ENCODE data around the gene CLEC1A. TPM values are rescaled to one million over a fixed set of nuclear protein-coding genes. Genes with fewer than 3 reads are reported as not detected.

CLEC1A gene
- polyA plus RNA-seq, 1 of the 3 experiments (the other 2 are of a cell fraction): not detected

GRCh38 chr12:10121278-10121677 lies 22.5 kb upstream of the CLEC1A start (continued):
- TF ChIP-seq CTCF (IDR thresholded peaks at IDR 0.05): no peak
- no peak for TF ChIP-seq ZBTB33 (IDR thresholded peaks at IDR 0.05; ENCODE audit: borderline replicate concordance, low read depth)
- no peak for TF ChIP-seq RXRA (IDR thresholded peaks at IDR 0.05; ENCODE audit: borderline replicate concordance, low read depth)
- TF ChIP-seq ELF1 (IDR thresholded peaks at IDR 0.05): no peak
- TF ChIP-seq FOSL2 (IDR thresholded peaks at IDR 0.05; ENCODE audit: borderline replicate concordance, low read depth): no peak
- TF ChIP-seq IRF3 (IDR thresholded peaks at IDR 0.05; ENCODE audit: low read depth, low read length): no peak
- no peak for TF ChIP-seq FOXM1 (IDR thresholded peaks at IDR 0.05; ENCODE audit: low read depth)
- no peak for TF ChIP-seq MAX (IDR thresholded peaks at IDR 0.05; ENCODE audit: low read depth)
- TF ChIP-seq EZH2phosphoT487 (IDR thresholded peaks at IDR 0.05; ENCODE audit: borderline replicate concordance, low read depth): no peak
- no peak for TF ChIP-seq POLR2AphosphoS5 (IDR thresholded peaks at IDR 0.05; ENCODE audit: low read depth, low read length)

GRCh38 chr12:10119066-10119465 lies 20.3 kb upstream of the CLEC1A start:
- no peak overlapping the region for H3K4me3 ChIP-seq (ENCODE audit: low read depth in 2 of 2, low read length in 1 of 2)
- H3K36me3 ChIP-seq (replicated peaks in 1 of 2; ENCODE audit: control insufficient read depth in 1 of 2, insufficient read depth in 2 of 2, low read length in 1 of 2): no peaks in the 10 kb centered on the region
- no peaks in the 10 kb centered on the region for H3K9me3 ChIP-seq
- no peaks in the 10 kb centered on the region for H3K4me1 ChIP-seq (ENCODE audit: control insufficient read depth in 1 of 2, insufficient read depth in 2 of 2, low read depth in 1 of 2, low read length in 1 of 2)
- CTCF ChIA-PET: interaction anchor here (0.8 kb wide), 1 partner anchor 9 kb away, joined by 3 read pairs; no protein-coding TSS in a partner anchor
- no peaks in the 10 kb centered on the region for H3F3A ChIP-seq (replicated peaks; ENCODE audit: insufficient read depth)
- no peaks in the 10 kb centered on the region for H3K9me2 ChIP-seq
- no peak overlapping the region for H3K4me2 ChIP-seq
- POLR2A ChIA-PET: no interaction called here
- H4K20me1 ChIP-seq (ENCODE audit: insufficient read depth): no peaks in the 10 kb centered on the region
- H3K79me2 ChIP-seq (ENCODE audit: insufficient read depth): no peaks in the 10 kb centered on the region
- H2AFZ ChIP-seq (ENCODE audit: low read depth): no peak overlapping the region
- H3K27ac ChIP-seq (ENCODE audit: low read depth in 2 of 2, low read length in 1 of 2): no peak overlapping the region
- no peak overlapping the region for H3K9ac ChIP-seq
- H3K27me3 ChIP-seq (ENCODE audit: insufficient read depth): peaks cover 10% of the 10 kb centered on the region; the same call in 1 of the 2 replicates
- WGBS (ENCODE audit: low lambda C conversion rate): 5% methylated on average over 3 of the region's 3 CpGs
- no peak for DNase-seq
- no peak for TF ChIP-seq ELF1 (IDR thresholded peaks at IDR 0.05)
- TF ChIP-seq TAF1 (IDR thresholded peaks at IDR 0.05; ENCODE audit: borderline replicate concordance, low read depth, low read length): no peak
- no peak for TF ChIP-seq SIN3A (IDR thresholded peaks at IDR 0.05; ENCODE audit: borderline replicate concordance, low read depth, low read length)
- TF ChIP-seq USF2 (IDR thresholded peaks at IDR 0.05; ENCODE audit: borderline replicate concordance, low read depth, low read length): no peak
- no peak for TF ChIP-seq EP300 (IDR thresholded peaks at IDR 0.05; ENCODE audit: borderline replicate concordance in 1 of 2, low read depth in 1 of 2, low read length in 1 of 2)
- no peak for TF ChIP-seq POLR2AphosphoS5 (IDR thresholded peaks at IDR 0.05; ENCODE audit: low read depth, low read length)
- no peak for TF ChIP-seq GABPA (IDR thresholded peaks at IDR 0.05; ENCODE audit: low read depth)
- TF ChIP-seq CTCF (IDR thresholded peaks at IDR 0.05): no peak
- no peak for TF ChIP-seq RFX5 (IDR thresholded peaks at IDR 0.05; ENCODE audit: low read length)
- no peak for TF ChIP-seq NFIC (IDR thresholded peaks at IDR 0.05; ENCODE audit: borderline replicate concordance)
- TF ChIP-seq CHD2 (IDR thresholded peaks at IDR 0.05; ENCODE audit: low read length, partially characterized antibody): no peak
- TF ChIP-seq RXRA (IDR thresholded peaks at IDR 0.05; ENCODE audit: borderline replicate concordance, low read depth): no peak
- TF ChIP-seq YY1 (IDR thresholded peaks at IDR 0.05; ENCODE audit: low read depth): no peak
- no peak for TF ChIP-seq IRF3 (IDR thresholded peaks at IDR 0.05; ENCODE audit: low read depth, low read length)
- TF ChIP-seq SMC3 (IDR thresholded peaks at IDR 0.05; ENCODE audit: low read depth, low read length): no peak
- no peak for TF ChIP-seq TCF12 (IDR thresholded peaks at IDR 0.05)
